ENCODE data around the gene PPM1E. TPM values are rescaled to one million over a fixed set of nuclear protein-coding genes. Genes with fewer than 3 reads are reported as not detected.

PPM1E gene
- polyA plus RNA-seq, 3 donors: not detected

DNA sequence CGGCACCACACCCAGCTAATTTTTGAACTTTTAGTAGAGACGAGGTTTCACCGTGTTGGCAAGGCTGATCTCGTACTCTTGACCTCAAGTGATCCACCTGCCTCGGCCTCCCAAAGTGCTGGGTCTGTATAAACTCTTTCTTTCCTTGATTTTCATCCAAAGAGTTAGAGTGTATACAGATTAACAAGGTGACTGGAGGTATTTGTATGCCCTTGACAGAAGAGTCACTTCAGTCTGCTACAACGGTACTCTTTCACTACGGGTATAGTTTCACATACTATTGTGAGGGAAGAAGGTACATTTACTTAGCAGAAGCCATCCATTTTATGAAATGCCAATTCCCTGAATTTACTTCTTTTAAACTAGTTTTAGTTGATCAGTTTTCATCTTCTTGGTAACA, 32.5 kb downstream of the PPM1E start:
- H3K27me3 Mint-ChIP-seq (ENCODE audit: low read depth in 3 of 3): peaks cover 15 to 20% (median 19%) of the 10 kb centered on the region in 3 donors
- no peak overlapping the region for H3K9ac ChIP-seq (ENCODE audit: insufficient read depth, low read length, poor library complexity, severe bottlenecking)
- no peak overlapping the region for H3K27ac Mint-ChIP-seq
- H3K36me3 Mint-ChIP-seq: no peaks in the 10 kb centered on the region
- peaks cover 0 to 7% of the 10 kb centered on the region in 2 donors for H3K27me3 ChIP-seq (ENCODE audit: control insufficient read depth in 2 of 2, insufficient read depth in 2 of 2, low read length in 2 of 2)
- WGBS (ENCODE audit: insufficient coverage): 92% methylated on average over 2 of the region's 7 CpGs
- no peaks in the 10 kb centered on the region for H3K4me1 Mint-ChIP-seq
- H3K4me1 ChIP-seq (ENCODE audit: control insufficient read depth in 1 of 2, insufficient read depth in 2 of 2, low read length in 2 of 2): no peaks in the 10 kb centered on the region
- no peak overlapping the region for H3K4me3 ChIP-seq (replicated peaks in 1 of 3; ENCODE audit: low read depth in 2 of 3, low read length in 3 of 3)
- no peak for DNase-seq
- no peak overlapping the region for H2AFZ ChIP-seq (ENCODE audit: insufficient read depth, low read depth, low read length, poor library complexity, severe bottlenecking)
- no peaks in the 10 kb centered on the region for H3K36me3 ChIP-seq (replicated peaks in 1 of 2; ENCODE audit: control insufficient read depth in 1 of 2, insufficient read depth in 2 of 2, low read length in 2 of 2)
- TF ChIP-seq, protein P1, sequence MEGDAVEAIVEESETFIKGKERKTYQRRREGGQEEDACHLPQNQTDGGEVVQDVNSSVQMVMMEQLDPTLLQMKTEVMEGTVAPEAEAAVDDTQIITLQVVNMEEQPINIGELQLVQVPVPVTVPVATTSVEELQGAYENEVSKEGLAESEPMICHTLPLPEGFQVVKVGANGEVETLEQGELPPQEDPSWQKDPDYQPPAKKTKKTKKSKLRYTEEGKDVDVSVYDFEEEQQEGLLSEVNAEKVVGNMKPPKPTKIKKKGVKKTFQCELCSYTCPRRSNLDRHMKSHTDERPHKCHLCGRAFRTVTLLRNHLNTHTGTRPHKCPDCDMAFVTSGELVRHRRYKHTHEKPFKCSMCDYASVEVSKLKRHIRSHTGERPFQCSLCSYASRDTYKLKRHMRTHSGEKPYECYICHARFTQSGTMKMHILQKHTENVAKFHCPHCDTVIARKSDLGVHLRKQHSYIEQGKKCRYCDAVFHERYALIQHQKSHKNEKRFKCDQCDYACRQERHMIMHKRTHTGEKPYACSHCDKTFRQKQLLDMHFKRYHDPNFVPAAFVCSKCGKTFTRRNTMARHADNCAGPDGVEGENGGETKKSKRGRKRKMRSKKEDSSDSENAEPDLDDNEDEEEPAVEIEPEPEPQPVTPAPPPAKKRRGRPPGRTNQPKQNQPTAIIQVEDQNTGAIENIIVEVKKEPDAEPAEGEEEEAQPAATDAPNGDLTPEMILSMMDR (IDR thresholded peaks at IDR 0.05): no peak
- no peaks in the 10 kb centered on the region for H3K79me2 ChIP-seq (ENCODE audit: insufficient read depth, low read length)
- H3K9me3 Mint-ChIP-seq: no peaks in the 10 kb centered on the region
- intact Hi-C loops (cut with micrococcal nuclease): no loop called here
- H4K20me1 ChIP-seq (ENCODE audit: insufficient read depth, low read length): no peaks in the 10 kb centered on the region
- H3K4me2 ChIP-seq (replicated peaks; ENCODE audit: extremely low read depth, low read length, poor library complexity, severe bottlenecking): no peak overlapping the region
- H3K9me3 ChIP-seq (replicated peaks in 1 of 2; ENCODE audit: control insufficient read depth in 1 of 2, insufficient read depth in 1 of 2, low read length in 2 of 2): no peaks in the 10 kb centered on the region
- H3K27ac ChIP-seq (ENCODE audit: low read depth in 1 of 2, low read length in 2 of 2): no peak overlapping the region
- no peak overlapping the region for H3K4me3 Mint-ChIP-seq

DNA sequence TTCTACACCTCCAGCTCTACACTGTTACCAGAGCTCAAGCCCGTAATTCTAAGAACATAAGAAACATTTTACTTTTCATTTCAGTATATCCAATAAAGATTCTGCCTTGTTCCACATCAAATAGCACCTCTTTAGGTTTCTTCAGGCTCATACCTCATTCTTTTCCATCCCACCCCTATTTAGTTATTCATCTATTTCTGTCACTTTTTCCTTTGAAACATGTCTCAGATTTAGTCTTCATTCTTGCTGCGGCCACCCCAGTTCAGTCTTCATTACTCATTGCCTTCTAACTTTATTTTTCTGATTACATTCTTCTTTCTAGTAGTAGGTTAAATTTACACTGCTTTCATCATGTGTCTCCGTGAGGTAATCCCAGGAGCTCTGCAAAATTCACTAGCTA, 33.5 kb downstream of the PPM1E start:
- Mint-ChIP-seq H3K27me3 (ENCODE audit: low read depth in 3 of 3) (peaks cover 13 to 19% (median 17%) of the 10 kb centered on the region in 3 donors), H3K4me3 (peak overlapping the region in 1 of 2 donors; percentile 13), H3K36me3 (no peaks in the 10 kb centered on the region), H3K4me1 (no peaks in the 10 kb centered on the region), H3K9me3 (no peaks in the 10 kb centered on the region), H3K27ac (no peak overlapping the region)
- Histone ChIP-seq H3K4me2 (replicated peaks; ENCODE audit: extremely low read depth, low read length, poor library complexity, severe bottlenecking) (no peak overlapping the region), H3K9me3 (replicated peaks in 1 of 2; ENCODE audit: control insufficient read depth in 1 of 2, insufficient read depth in 1 of 2, low read length in 2 of 2) (no peaks in the 10 kb centered on the region), H2AFZ (ENCODE audit: insufficient read depth, low read depth, low read length, poor library complexity, severe bottlenecking) (no peak overlapping the region), H3K9ac (ENCODE audit: insufficient read depth, low read length, poor library complexity, severe bottlenecking) (no peak overlapping the region), H3K27ac (ENCODE audit: low read depth in 1 of 2, low read length in 2 of 2) (no peak overlapping the region), H3K4me3 (replicated peaks in 1 of 3; ENCODE audit: low read depth in 2 of 3, low read length in 3 of 3) (no peak overlapping the region), H3K27me3 (ENCODE audit: control insufficient read depth in 2 of 2, insufficient read depth in 2 of 2, low read length in 2 of 2) (peaks cover 0 to 7% of the 10 kb centered on the region in 2 donors), H3K4me1 (ENCODE audit: control insufficient read depth in 1 of 2, insufficient read depth in 2 of 2, low read length in 2 of 2) (no peaks in the 10 kb centered on the region), H3K36me3 (replicated peaks in 1 of 2; ENCODE audit: control insufficient read depth in 1 of 2, insufficient read depth in 2 of 2, low read length in 2 of 2) (no peaks in the 10 kb centered on the region), H3K79me2 (ENCODE audit: insufficient read depth, low read length) (no peaks in the 10 kb centered on the region), H4K20me1 (ENCODE audit: insufficient read depth, low read length) (no peaks in the 10 kb centered on the region)
- intact Hi-C loops (cut with micrococcal nuclease): no loop called here
- TF ChIP-seq, protein P1 (IDR thresholded peaks at IDR 0.05): no peak
- DNase-seq: no peak
- WGBS (ENCODE audit: insufficient coverage): 100% methylated on average over 1 of the region's 3 CpGs

Data from CD14-positive monocyte (primary cell).